CD4-positive, alpha-beta T cell treated with Interleukin-15 for 1 hour (primary cell): ENCODE measurements around the gene ZFP36.
"Not testable (repeated sequence)": the region's sequence is repeated elsewhere in the genome, so short reads cannot be mapped to it uniquely, and the experiment has no call there.

Experiments
- DNase-seq: peaks from one replicate; pipeline ENCODE4 v3.0.0-alpha.2; 2020

Gene ZFP36

GRCh38 chr19:39406656-39407409, at the start of gene ZFP36:
TSS of gene ZFP36 (plus strand) at chr19:39406847. CDS start at chr19:39406905, 58 bp downstream.
- peak; percentile 93 for DNase-seq

DNA sequence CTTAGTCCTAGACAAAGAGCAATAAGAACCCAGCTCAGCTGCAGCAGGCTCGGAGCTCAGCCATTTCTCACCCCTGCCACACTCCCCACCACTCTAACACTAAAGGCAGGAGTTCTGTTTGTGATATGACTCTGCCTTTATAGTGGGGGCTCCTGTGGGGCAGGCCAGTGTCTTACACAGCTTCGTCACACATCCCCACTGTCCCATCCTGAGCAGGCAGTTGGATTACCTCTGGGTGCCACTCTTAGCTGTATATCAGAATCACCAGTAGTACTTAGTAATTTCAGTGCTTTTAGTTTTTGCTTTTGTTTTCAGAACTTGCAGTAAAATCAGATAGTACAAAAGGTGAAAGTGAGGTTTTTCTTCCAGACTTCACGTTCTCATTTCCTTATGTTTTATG, 47.6 kb upstream of the ZFP36 start:
- DNase-seq: no peak

DNA sequence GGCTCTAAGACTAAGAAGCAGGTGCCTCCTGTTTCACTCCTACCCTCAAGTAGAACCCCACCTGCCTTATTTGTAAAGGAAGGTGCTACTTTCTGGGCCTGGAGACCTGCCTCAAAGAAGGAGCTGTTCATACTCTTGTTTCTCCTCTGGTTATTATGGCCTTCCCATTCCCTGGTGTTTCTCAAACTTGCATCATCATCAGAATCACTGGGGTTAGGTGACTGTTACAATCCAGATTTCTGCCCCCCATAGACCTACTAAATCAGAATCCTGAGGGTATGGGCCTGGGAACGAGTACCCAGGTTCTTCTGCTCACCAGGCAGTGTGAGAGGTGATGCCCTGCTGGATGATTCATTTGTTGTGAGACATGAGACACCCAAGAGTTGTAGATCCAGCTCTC, 46.0 kb upstream of the ZFP36 start:
- no peak for DNase-seq

DNA sequence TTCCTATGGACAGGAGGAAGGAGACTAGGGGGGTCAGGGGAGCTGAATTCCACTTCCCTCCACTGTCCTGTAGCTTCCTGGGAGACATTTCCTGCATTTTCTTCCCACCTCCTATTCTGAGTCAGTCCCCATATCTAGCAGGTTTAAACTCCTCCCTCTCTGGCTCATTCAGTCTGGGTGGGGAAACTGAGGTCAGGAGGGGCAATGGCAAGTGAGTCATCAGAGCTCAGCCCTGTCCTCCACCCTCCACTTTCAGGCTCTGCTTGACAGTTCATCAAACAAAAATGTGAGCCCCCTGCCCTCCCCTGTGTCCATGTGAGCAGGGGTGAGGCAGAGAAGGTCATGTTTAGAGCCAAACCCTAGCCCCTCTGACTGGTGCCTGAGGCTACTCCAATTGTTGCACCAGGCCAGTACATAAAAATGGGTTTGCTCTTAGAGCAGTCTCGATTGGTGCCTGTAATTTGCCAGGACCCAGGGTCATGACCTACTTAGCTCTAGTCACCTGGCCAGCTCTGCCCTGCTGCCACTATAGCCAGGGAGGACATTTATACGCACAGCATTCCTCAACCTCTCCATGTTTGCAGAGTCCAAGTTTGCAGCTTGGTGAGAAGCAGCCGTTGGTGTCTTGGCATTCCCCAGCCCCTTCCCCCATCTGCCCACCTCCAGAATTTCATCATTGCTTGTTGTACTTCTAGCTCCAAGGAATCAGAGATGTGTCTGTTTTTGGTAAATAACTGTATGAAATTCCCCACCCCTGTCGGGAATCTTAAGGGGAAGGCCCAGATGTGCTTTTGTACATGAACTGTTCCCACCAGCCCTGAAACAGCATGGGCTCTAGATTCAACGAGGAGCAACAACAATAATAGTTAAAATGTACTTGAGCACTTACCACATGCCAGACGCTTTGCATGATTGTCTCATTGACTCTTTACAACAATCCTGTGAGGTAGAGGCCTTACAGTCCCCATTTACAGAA, 43.7 kb upstream of the ZFP36 start:
- DNase-seq: no peak

DNA sequence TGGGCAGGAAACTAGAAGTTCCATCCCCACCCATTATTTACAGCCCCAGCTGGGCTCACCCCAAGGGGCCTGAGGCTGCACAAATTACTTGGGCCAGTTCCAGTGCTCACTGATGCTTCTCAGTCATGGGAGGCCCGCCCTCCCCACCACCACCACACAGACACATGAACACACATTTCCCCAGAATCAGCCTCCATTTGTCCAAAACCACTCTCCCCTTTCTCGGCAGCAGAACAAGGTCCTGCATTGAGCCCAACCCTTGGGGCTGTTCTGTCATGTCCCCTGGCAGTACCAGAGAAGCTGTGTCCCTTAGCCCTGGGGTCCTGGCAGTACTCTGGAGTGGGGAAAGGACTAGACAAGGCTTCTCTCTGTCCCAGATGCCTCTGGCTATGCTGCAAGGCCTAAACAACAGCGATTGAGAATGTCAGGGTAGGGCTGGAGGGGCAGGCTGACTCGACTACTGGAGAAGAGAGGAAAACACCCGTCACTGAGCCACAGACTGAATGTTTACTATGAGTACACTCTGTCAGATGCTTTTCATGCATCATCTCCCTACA, 42.7 kb upstream of the ZFP36 start:
- no peak for DNase-seq

DNA sequence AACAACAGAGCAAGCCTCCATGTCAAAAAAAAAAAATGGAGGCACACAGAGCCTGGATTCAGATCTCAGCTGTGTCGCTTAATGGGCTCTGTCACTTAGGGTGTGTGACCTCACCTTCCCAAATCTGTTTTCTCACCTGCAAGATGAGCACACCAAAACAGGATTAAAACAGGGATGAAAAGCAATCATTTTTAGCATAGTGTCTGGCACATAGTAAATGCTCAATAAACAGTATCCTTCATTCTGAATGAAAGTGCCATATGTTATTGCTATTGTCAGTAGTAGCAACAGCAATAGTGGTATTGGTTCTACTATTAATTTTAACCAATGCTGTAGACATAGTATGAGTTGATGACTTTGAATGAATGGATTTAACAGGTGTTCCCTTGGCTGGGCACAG, 41.1 kb upstream of the ZFP36 start:
- no peak for DNase-seq

GRCh38 chr19:39369200-39369599, 37.4 kb upstream of the ZFP36 start:
- DNase-seq: no peak

DNA sequence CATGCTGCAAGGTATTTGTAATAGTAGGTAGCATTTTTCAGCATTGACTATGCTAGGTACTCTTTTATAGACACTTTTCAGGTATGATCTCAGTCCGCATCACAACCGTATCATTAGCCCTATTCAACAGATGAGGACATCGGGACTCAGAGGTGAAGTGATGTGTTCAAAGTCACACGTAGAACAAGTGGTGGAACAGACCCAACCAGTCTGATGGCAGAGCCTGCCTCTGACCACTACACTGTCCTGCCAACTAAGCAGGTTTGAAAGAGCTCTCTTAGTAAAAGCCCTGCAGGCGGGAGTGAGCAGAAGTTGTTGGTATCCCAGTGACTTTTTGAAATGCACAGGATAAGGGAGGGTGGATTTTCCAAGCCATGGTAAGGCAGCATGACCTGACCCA, 35.9 kb upstream of the ZFP36 start:
- DNase-seq: no peak

DNA sequence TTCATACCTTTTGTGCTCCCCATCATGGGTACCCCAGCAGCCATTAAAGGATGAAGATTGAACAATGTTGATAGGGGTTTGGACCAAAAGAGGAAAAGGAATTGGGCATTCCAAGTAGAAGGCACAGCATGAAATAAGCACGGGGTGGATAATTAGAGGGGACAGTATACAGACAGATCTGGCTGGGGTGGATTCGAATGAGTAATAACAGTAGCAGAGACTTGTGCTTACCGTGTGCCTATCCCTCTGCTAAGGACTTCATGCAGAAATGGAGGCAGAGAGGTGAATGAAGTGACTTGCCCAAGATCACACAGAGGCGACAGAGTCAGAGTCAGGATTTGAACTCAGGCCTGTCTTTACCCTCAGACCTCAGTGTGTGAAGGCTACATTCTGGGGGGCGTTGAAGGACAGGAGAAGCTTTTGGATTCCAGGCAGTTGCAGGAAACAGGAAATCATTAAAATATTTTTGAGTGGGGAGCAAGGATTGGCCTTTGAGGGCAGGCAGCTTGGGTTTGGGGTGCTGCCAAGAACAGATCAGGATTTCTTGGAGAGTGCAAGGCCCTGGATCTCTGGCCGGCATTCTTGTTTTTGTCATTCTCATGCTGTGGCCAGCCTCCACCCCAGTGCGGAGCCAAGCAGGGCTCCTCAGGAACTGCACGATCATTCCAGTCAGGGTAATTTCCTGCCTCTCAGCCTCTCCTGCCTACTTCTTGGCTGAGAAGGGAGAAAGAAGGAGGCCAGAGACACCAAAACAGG, 34.4 kb upstream of the ZFP36 start:
- no peak for DNase-seq

DNA sequence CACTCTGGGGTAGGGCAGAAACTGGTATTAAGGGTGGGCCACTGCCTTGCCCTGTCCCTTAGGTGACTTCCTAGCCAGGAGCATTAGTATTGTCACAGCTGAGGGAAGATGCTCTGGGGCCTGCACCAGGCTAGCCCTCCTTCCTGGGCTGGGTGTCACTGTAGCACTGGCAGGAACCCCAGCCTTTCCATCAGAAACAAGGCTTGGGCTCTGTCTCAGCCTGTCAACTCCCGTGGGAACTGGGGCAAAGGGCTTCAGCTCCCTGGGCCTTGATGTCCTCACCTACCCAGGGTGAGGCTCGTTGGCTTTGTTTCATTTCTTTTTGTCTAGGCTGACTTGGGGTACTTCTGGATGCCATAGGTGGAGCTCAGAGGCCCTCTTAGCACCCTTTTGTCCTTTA, 33.7 kb upstream of the ZFP36 start:
- DNase-seq: no peak

GRCh38 chr19:39375929-39376328, 30.7 kb upstream of the ZFP36 start:
- no peak for DNase-seq

DNA sequence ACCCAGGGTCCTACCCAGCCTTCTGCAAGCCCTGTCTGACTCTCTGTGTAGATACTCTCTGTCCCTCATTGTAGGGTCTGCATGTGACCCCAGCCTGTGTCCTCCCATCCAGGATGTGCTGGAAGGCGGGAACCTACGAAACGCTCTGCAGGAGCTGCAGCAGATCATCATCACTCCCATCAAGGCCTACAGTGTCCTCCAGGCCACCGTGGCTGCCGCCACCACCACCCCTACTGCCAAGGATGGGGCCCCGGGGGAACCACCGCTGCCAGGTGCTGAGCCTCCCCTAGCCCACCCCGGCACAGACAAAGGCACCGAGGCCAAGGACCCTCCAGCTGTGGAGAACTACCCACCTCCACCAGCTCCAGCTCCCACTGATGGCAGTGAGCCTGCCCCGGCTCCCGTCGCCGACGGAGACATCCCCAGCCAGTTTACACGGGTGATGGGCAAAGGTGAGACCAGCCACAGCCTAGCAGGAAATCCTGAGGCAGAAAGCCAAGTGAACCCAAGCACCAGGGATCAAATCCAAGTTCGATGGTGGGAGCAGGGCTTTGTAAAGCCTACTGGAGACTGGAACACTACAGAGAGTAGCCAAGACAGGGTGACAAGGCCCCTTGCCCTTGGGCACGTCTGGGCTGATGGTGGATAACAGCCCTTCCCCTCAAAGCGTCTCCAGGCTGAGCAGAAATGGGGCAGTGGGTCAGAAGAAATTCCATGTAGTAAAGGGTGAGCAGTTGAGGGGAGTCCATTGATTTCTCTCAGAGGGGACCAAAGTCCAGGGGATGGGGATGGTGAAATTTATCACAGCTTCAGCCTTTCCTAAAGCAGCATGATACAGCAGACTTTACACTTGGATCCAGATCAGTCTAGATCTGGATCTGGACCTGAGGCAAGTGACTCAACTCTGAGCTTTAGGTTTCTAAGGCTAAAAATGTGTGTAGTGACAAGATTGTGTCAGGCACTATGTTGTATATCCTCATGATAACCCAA, 29.0 kb upstream of the ZFP36 start:
- DNase-seq: no peak

GRCh38 chr19:39379366-39379765, 27.3 kb upstream of the ZFP36 start:
- not testable (repeated sequence) for DNase-seq

DNA sequence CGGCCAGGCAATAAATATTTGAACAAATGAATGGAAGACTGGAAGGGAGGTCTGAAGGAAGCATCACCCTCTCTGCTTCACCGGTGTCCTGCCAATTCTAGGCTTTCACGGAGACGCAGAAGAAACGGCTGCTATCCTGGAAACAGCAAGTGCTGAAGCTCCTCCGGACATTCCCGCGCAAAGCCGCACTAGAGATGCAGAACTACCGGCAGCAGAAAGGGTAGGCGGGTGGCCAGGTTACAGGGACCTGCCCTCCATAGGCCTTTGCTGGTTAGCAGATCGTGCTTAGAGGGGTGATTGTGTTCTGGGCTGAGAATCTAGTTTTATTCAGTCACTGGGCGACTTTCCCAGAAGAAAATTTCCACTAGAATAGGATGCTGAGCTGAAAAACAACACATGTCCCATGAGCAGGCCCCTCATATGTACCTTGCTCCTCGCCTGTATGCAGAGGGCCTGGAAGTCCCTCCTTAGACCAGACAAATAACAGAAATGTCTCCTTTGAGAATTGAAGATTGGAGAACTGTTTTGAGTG, 26.7 kb upstream of the ZFP36 start:
- DNase-seq: no peak

DNA sequence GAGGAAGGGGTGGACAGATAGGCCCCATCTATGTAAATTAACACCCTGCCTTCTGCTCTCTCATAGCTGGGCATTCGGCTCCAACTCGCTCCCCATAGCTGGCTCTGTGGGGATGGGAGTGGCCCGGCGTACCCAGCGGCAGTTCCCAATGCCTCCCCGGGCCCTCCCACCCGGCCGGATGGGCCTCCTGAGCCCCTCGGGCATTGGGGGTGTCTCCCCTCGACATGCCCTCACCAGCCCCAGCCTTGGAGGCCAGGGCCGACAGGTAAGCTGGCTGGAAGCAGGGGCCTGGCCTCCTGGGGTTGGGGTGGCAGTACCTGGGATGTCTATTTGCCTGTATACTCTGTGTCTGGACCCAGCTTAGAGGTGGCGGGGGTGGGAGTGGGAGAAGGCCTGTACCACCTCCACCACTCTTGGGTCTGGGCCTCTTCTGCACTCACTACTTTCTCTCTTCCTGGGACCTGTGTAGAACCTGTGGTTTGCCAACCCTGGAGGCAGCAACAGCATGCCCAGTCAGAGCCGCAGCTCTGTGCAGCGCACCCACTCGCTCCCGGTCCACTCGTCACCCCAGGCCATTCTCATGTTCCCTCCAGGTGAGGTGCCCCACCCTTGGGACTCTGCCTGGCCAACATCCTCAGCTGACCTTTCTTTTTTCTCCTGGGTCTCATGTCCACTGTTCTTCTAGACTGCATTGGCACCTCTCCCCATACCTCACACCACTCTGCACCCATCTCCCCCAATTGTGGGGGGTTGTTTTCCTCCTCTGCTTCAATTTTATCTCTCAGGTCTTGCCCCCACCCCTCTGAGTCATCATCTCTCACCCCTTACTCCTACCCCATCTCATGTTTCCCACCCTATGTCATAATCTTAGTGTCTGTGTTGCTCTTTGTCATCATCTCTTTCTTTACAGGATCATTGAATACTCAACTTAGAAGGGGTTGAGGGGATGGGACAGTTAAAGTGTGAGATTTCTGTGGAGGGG, 25.8 kb upstream of the ZFP36 start:
- no peak for DNase-seq

DNA sequence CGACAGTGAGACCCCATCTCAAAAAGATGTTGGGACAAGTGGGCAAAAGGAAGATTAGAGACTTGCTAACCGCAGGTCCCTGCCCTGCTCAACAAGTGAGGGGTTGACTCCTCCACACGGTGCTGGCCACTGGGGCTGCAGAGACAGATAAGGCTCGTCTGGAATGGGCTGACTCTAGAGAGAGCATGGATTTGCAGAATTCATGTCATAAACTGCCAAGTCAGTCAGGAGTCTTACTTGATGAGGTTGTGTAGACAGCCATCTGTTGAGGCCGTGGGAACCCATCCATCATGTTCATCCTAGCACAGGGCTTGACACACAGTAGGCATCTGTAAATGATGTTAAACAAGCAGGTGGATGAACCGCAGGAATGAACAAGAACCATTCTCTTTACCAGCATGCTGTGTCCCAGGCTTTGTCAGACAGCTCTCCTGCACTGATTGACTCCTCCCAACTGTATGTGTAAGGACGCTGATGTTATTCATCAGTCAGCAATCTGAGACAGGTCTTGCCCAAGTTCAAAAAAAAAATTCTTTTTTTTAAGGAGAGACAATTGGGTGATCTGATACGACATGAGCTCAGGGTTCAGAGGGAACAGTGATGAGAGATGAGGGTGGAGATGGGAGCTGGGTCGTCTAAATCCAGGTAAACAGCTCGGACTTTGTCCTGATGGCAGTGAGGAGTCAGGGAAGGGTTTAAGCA, 24.6 kb upstream of the ZFP36 start:
- no peak for DNase-seq

- no peak for DNase-seq
Observed at GRCh38 chr19:39382991-39383828, 23.4 kb upstream of the ZFP36 start.

- DNase-seq: no peak
Observed at GRCh38 chr19:39384839-39385568, 21.6 kb upstream of the ZFP36 start.
